ENCODE data around the gene PKD2L1. TPM values are rescaled to one million over a fixed set of nuclear protein-coding genes. Genes with fewer than 3 reads are reported as not detected.

PKD2L1 gene
- total and polyA plus RNA-seq, 10 of the 15 experiments (the other 5 are each of a cell fraction or from before 2014, with no cell fraction given): 0.05 to 0.17 (median 0.08) TPM; not detected in 6

DNA sequence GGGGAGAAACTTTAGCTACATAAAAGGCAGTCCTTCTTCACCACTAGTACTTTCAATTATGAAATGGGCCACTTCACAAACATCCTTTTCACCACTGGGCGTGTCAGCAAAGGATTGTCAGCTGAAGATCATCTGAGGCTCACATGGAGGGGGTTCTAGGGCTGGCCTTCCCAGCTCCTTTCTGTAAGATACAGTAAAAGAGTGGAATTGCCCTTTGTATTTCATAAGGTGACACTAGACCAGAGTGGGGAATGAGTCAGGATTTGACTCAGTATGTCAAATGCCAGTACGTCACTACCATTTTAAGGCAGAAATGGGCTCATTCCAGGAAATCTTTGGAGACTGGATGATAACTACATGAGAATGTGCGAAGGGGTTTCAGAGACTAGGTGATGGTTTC lies 22.3 kb downstream of the PKD2L1 start (continued):
- TF ChIP-seq, protein P1, sequence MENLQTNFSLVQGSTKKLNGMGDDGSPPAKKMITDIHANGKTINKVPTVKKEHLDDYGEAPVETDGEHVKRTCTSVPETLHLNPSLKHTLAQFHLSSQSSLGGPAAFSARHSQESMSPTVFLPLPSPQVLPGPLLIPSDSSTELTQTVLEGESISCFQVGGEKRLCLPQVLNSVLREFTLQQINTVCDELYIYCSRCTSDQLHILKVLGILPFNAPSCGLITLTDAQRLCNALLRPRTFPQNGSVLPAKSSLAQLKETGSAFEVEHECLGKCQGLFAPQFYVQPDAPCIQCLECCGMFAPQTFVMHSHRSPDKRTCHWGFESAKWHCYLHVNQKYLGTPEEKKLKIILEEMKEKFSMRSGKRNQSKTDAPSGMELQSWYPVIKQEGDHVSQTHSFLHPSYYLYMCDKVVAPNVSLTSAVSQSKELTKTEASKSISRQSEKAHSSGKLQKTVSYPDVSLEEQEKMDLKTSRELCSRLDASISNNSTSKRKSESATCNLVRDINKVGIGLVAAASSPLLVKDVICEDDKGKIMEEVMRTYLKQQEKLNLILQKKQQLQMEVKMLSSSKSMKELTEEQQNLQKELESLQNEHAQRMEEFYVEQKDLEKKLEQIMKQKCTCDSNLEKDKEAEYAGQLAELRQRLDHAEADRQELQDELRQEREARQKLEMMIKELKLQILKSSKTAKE (IDR thresholded peaks at IDR 0.05; ENCODE audit: low read depth, poor library complexity, severe bottlenecking): no peak
- TF ChIP-seq SMAD5 (IDR thresholded peaks at IDR 0.05; ENCODE audit: low read depth) (no peak), ZSCAN29 (IDR thresholded peaks at IDR 0.05) (no peak)

- Histone ChIP-seq H3K27me3 (replicated peaks in 1 of 2; ENCODE audit: control insufficient read depth in 2 of 2, insufficient read depth in 2 of 2, low read length in 1 of 2) (peaks cover 0 to 4% of the 10 kb centered on the region in 2 experiments; a peak in 3 of 4 replicates), H3K4me1 (ENCODE audit: control insufficient read depth, insufficient read depth, low read length) (no peaks in the 10 kb centered on the region), H3K9me3 (replicated peaks; ENCODE audit: control insufficient read depth, insufficient read depth, low read length) (no peaks in the 10 kb centered on the region), H3K27ac (ENCODE audit: control insufficient read depth, insufficient read depth) (no peak overlapping the region), H3K36me3 (ENCODE audit: control insufficient read depth in 2 of 2, insufficient read depth in 2 of 2, low read length in 1 of 2) (no peaks in the 10 kb centered on the region), H3K9ac (ENCODE audit: control insufficient read depth, insufficient read depth, low read length) (no peak overlapping the region), H4K20me1 (ENCODE audit: control insufficient read depth, insufficient read depth) (no peaks in the 10 kb centered on the region), H3K4me3 (no peak overlapping the region), H3K79me2 (ENCODE audit: control insufficient read depth, insufficient read depth, low read length) (no peaks in the 10 kb centered on the region), H2AFZ (ENCODE audit: control insufficient read depth, low read depth, low read length) (no peak overlapping the region), H3K4me2 (ENCODE audit: control insufficient read depth, insufficient read depth) (no peak overlapping the region)
- ChIA-PET POLR2A (no interaction called here), SMC1A (ENCODE audit: uncharacterized antibody, unreplicated experiment) (interaction anchor here (1.1 kb wide), 1 partner anchor 20 kb away, joined by 4 read pairs; no protein-coding TSS in a partner anchor), CTCF (no interaction called here), RAD21 (ENCODE audit: unreplicated experiment) (no interaction called here)
- intact Hi-C loops (cut with micrococcal nuclease; ENCODE audit: unreplicated experiment): no loop called here
- no peak for DNase-seq (ENCODE audit: low read depth, low spot score)
- 70% methylated on average over 5 of the region's 5 CpGs for WGBS (ENCODE audit: insufficient coverage, insufficient replicate concordance, low lambda C conversion rate, missing lambda C conversion rate)
- no peak for FAIRE-seq
- TF ChIP-seq, protein P2, sequence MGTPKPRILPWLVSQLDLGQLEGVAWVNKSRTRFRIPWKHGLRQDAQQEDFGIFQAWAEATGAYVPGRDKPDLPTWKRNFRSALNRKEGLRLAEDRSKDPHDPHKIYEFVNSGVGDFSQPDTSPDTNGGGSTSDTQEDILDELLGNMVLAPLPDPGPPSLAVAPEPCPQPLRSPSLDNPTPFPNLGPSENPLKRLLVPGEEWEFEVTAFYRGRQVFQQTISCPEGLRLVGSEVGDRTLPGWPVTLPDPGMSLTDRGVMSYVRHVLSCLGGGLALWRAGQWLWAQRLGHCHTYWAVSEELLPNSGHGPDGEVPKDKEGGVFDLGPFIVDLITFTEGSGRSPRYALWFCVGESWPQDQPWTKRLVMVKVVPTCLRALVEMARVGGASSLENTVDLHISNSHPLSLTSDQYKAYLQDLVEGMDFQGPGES (IDR thresholded peaks at IDR 0.05): no peak
- no peak for TF ChIP-seq RAD51 (IDR thresholded peaks at IDR 0.05)
- TF ChIP-seq, protein P3, sequence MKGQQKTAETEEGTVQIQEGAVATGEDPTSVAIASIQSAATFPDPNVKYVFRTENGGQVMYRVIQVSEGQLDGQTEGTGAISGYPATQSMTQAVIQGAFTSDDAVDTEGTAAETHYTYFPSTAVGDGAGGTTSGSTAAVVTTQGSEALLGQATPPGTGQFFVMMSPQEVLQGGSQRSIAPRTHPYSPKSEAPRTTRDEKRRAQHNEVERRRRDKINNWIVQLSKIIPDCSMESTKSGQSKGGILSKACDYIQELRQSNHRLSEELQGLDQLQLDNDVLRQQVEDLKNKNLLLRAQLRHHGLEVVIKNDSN (IDR thresholded peaks at IDR 0.05; ENCODE audit: borderline replicate concordance, extremely low read length, insufficient read depth, low read depth, low read length): no peak
- no peak for TF ChIP-seq FOXK2 (IDR thresholded peaks at IDR 0.05)
- no peak for TF ChIP-seq SMAD1 (IDR thresholded peaks at IDR 0.05; ENCODE audit: low read depth, partially characterized antibody)
- TF ChIP-seq TBL1XR1 (IDR thresholded peaks at IDR 0.05; ENCODE audit: low read depth, low read length): no peak
- no peak for TF ChIP-seq EZH2 (IDR thresholded peaks at IDR 0.05; ENCODE audit: borderline replicate concordance, control insufficient read depth, low read depth, low read length)
- no peak for TF ChIP-seq CREM (IDR thresholded peaks at IDR 0.05; ENCODE audit: low read depth)
- TF ChIP-seq, protein P1 (IDR thresholded peaks at IDR 0.05; ENCODE audit: low read depth, poor library complexity, severe bottlenecking): no peak
- no peak for TF ChIP-seq RUNX3 (IDR thresholded peaks at IDR 0.05; ENCODE audit: low read length)
- TF ChIP-seq ZNF207 (IDR thresholded peaks at IDR 0.05; ENCODE audit: borderline replicate concordance): no peak
- TF ChIP-seq ZSCAN29 (IDR thresholded peaks at IDR 0.05): no peak
- no peak for TF ChIP-seq NFYA (IDR thresholded peaks at IDR 0.05; ENCODE audit: borderline replicate concordance, low read depth, low read length)
- no peak for TF ChIP-seq MTA3 (IDR thresholded peaks at IDR 0.05; ENCODE audit: borderline replicate concordance, low read length)
- ATAC-seq: no peak
- in situ Hi-C loops (cut with MboI): no loop called here
- BruUV-seq (replicated peaks): no TSS peak
These were observed 23.2 kb downstream of the PKD2L1 start for GRCh38 chr10:100306861-100307260.
